Activated CD4-positive, CD25-positive, alpha-beta regulatory T cell (primary cell): Measurements from ENCODE around the gene SPATA16.
"Not testable (repeated sequence)": the region's sequence is repeated elsewhere in the genome, so short reads cannot be mapped to it uniquely, and the experiment has no call there.

Experiments used
- DNase-seq, 4 experiments: peaks; one replicate each; lab custom pipeline; 2025; lab: John Stamatoyannopoulos, UW

The SPATA16 gene

DNA sequence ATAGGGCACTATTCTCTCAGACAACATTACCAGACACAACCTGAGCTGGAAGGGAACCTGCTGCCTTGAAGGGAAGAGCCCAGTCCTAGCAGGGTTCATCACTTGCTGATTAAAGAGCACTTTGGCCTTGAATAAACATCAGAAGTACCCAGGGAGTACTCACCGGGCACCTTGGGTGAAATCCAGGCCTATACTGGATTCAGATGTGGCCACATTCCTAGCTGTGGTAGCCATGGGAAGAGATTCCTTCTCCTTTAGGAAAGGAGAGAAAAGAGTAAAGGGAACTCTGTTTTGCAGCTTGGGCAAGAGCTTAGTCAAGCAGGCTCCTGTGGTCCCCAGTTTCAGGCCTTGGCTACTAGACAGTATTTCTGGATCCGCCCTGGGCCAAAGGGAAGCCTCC, 195.0 kb downstream of the SPATA16 start:
- DNase-seq = no peak

DNA sequence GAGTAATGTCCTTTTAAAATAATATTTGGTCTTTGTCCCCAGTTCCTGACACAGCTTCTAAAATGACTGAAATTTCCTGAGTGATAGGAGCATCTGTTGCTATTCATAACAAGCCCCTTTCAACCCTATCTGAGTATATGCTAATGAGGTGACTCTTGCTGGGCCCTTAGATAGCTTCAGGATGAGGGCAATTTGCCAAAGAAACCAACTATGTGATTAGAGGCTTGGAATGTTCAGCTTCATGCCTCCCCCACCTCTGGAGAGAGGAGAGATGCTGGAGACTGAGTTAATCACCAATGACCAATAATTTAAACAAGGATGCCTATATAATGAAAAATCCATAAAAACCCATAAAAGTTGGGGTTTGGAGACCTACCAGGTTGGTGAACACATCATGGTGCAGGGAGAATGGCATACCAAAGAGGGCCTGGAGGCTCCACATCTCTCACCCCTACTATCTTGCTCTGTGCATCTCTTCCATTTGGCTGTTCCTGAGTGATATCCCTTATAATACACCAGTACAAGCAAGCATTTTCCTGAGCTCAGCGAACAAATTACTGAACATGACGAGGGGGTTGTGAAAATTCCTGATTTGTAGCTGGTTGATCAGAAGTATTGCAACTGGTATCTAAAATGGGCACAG, 201.3 kb downstream of the SPATA16 start:
- no peak for DNase-seq

GRCh38 chr3:172938788-172939187, 202.2 kb downstream of the SPATA16 start:
- DNase-seq = no peak

DNA sequence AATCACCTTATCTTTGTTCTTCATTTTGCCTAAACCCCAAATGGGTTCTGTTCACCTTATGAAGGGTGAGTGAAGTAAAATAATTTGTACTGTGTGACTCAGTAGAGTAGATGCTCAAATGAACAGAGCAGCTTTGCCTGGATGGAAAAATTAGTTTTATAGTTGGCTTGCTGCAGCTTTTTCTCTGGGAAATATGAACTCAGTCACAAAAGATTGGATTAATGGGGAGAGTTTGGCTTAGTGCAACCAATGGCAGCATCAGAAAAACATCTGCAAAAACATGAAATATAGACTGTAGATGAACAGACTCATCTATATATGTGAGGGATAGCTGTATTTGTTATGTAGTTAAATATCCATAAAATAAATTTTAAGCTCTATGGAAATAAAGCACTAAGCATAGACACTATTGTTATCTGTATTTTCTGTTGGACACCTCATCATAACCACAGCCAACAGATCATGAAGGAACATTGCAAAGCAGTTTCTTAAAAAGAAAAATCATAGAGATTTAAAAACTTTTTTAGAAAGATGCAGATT, 209.2 kb downstream of the SPATA16 start:
- DNase-seq = no peak

DNA sequence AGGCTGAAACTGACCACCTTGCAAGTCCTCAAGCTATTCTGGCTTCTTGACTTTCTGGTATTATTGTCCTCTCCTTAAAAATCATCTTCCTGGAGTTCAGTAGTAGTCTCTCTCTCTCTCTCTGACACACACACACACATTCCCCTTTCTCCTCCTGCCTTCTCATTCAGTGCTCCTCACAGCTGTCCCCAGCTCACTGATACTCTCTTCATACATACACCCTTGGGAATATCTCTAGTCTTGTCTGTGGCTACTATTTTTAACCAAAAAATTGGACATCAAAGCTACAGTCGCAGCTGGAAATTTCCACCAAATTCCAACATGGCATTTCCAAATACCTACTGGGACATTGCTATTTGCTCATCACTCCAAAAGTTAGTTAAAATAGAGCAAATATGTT, 211.6 kb downstream of the SPATA16 start:
- no peak for DNase-seq

- DNase-seq = no peak
Observed at GRCh38 chr3:172924546-172924945, 216.5 kb downstream of the SPATA16 start.

DNA sequence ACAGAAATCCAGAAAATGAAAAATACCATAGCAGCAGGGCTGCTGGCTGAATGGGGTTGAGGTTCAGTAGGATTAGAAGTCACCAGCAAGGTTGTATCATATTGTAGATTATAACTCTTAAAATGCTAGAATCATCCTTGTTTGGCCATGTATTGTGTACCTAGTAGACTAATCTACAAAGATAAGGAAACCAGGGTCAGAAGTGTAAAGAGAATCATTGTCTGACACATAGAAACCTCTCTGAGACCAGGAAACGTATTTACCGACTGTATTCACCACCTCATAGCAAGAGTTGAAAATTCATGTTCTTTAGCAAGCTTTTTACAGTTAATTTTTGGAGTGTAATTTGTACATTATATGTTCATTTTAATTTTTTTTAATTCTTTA, 221.7 kb downstream of the SPATA16 start:
- DNase-seq = no peak

- DNase-seq = no peak
Observed at GRCh38 chr3:172918568-172919296, 222.3 kb downstream of the SPATA16 start.

DNA sequence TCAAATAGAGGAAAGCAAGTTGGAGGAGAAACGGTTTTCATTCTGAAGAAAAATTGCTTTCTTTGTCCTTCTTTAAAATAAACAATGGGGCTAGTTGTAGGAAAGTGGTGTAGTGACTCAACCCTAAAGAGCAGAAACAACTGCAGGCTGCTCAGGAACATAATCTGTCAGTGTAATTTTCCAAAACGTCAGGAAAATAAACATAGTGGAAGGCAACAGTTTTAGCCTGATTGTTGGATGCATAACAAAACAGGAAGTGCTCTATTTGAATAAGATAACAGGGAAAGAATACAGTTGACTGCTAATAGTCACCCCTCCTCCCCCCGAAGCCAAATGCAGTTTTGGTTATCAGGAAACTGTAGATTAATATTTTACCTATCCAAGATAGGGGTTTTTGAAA, 222.9 kb downstream of the SPATA16 start:
- no peak for DNase-seq

- DNase-seq = no peak
Observed at GRCh38 chr3:172915911-172916514, 225.0 kb downstream of the SPATA16 start.

- no peak for DNase-seq
Observed at GRCh38 chr3:172914854-172915253, 226.2 kb downstream of the SPATA16 start.

GRCh38 chr3:172913911-172914655, 227.0 kb downstream of the SPATA16 start:
- no peak for DNase-seq

GRCh38 chr3:172911142-172911541, 229.9 kb downstream of the SPATA16 start:
- no peak for DNase-seq

DNA sequence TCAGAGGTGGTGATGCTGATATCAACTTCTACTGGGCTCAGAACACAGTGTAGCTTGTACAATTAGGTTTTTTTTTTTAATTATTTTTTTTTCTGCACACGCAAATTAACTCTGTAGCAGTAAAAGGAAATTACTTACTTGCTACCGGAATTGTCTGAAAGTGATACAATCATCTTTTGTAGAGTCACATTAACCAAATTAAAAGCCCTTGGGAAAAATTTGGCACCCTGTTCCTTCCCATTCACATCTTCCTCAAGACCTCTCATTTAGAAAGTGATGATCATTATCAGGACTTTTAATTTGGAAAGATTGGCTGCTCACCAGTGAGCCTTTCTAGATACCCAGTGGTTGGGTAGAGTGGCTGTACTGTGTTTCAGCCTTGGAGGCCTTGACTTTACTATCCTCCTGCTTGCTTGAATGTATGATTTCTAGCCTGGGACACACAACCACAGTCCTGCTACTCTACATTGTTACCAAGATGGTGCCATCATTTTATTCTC, 232.2 kb downstream of the SPATA16 start:
- no peak for DNase-seq

DNA sequence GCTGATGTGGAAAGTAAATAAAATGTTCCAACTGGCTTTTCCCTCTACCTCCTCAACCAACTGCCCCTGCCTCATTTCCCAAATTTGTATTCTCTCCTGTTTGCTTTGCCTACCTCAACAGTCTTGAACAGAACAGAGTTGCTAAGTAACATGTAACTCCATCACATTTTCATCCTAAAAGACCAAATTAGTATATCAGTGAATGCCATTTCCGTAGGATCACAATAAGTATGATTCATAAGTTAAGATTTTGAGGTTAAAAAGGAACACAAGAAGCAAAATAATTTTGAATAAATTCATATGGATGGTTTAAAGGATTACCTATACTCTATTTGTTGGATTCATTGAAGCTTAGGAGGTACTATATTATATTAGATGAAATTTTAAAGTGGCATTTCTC, 235.6 kb downstream of the SPATA16 start:
- DNase-seq = no peak

DNA sequence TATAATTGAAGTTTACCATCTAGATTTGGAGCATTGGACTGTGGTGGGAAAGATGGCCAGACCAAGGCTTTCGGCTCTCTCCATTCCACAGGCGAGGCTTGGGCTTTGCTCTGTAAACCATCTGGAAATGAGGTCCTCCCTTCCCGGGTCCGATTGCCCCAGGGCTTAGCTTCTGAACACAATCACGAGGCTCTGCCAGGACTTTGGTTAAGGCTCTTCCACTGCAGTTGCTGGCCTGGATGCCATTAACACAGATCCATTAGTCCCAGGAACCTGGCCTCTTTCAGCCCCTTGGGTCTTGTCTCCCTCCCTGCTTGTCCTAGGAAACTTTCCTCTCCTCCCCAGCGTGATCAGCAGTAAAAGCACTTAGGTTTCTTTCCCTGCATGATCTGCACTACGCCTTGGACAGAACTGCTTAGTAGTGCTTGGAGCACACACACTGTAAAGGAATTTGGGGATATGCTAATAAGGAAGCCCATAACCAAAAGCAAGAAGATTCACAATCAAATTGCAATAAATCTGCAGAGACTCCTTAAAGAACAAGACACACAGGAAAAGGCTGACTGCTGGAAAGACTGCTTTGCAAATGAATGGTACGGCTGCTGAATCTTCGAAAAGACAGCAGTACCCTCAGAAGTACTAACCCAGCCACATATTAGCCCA, 236.2 kb downstream of the SPATA16 start:
- DNase-seq = no peak

DNA sequence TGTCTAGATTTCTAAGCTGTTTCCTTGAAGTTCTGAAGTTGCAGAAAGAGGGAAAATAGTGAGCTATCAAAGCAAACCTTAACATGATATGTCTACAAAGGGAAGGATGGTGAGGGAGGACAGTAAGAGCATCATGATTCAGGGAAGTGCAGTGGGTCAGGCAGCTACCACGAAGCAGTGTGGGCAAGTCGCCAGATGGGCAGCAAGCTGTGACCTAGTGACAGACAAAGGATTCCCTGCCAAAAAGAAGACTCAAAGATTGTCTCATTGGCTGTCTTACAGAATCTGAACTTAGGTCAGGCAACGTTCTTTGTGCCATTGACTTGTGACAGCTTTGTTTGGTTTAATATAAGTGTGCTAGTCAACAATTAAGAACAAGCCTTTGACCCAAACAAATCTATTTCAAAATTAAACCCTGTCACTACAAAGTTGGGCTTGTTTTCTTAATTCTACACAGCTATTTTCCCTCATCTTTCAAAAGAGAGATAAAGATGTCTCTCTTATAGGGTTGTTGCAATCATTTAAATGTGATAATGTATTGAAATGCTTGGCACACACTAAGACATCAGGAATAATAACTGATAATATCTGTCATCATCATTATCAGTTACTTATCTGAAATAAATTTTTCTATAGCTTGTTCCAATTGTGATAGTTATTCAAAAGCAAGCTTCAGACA, 237.3 kb downstream of the SPATA16 start:
- DNase-seq = no peak

DNA sequence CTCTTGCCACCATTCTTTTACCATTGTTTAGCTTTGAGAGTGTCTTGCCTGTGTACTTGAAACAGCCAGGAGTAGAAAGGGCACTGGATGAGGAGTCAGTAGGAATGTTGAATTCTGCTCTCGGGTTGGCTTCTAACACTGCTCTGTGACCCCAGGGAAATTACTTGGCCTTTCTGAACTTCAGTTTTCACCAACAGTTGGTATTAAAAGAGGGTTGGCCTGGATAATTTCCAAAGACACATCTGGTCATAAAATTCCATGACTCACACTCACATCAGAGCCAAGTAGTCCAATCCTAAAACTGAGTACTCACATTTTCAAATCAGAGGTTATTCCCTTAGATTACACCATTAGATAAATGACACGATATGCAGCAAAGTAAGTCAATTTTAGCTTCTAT, 248.9 kb downstream of the SPATA16 start:
- no peak for DNase-seq

- DNase-seq = no peak
Observed at GRCh38 chr3:172885704-172886103, 255.3 kb downstream of the SPATA16 start.

GRCh38 chr3:172882563-172882962, 258.5 kb downstream of the SPATA16 start:
- DNase-seq = no peak

GRCh38 chr3:172879381-172879780, 261.7 kb downstream of the SPATA16 start:
- DNase-seq = not testable (repeated sequence)
